WERI-Rb-1 (cell line): ENCODE measurements around the gene EYS.

ENCODE experiments used
- DNase-seq: peaks from one replicate; pipeline ENCODE4 v3.0.0-alpha.2; 2020
- H3K27ac ChIP-seq: fragments of 250-450 bp; sonication (Bioruptor Pico); 2 replicates; pipeline ENCODE4 v1.5.1; 2020; ENCODE audit warnings: mild to moderate bottlenecking, moderate library complexity
- H3K27me3 ChIP-seq: fragments of 250-450 bp; sonication (Bioruptor Pico); 2 replicates; pipeline ENCODE4 v1.5.1; 2021; ENCODE audit warnings: mild to moderate bottlenecking, low read depth, moderate library complexity; ENCODE audit not compliant: insufficient read depth, severe bottlenecking
- H3K36me3 ChIP-seq: fragments of 250-450 bp; sonication (Bioruptor Pico); 2 replicates; pipeline ENCODE4 v1.5.1; 2020; ENCODE audit warnings: mild to moderate bottlenecking, moderate library complexity
- H3K4me3 ChIP-seq: 2 replicates; pipeline ENCODE4 v1.5.1; 2011; ENCODE audit warnings: low read depth, mild to moderate bottlenecking, control low read depth, low read length
- H3K9me3 ChIP-seq: fragments of 250-450 bp; sonication (Bioruptor Pico); 2 replicates; pipeline ENCODE4 v1.5.1; 2021; ENCODE audit warnings: mild to moderate bottlenecking, moderate library complexity; ENCODE audit not compliant: severe bottlenecking
- CTCF ChIP-seq: IDR thresholded peaks from 2 replicates; pipeline ENCODE4 v1.5.1; 2011; ENCODE audit warnings: low read depth, mild to moderate bottlenecking, control low read depth, inconsistent platforms, low read length

Gene EYS

GRCh38 chr6:65259982-65260381 lies 447.0 kb downstream of the EYS start:
- no peak overlapping the region for H3K4me3 ChIP-seq
- no peak for DNase-seq
- no peaks in the 10 kb centered on the region for H3K36me3 ChIP-seq
- no peaks in the 10 kb centered on the region for H3K9me3 ChIP-seq
- TF ChIP-seq CTCF, result no peak
- no peak overlapping the region for H3K27ac ChIP-seq
- H3K27me3 ChIP-seq, result no peaks in the 10 kb centered on the region

GRCh38 chr6:65259059-65259458 lies 448.0 kb downstream of the EYS start:
- TF ChIP-seq CTCF, result no peak
- Histone ChIP-seq H3K9me3 (no peaks in the 10 kb centered on the region), H3K27ac (no peak overlapping the region), H3K27me3 (no peaks in the 10 kb centered on the region), H3K36me3 (no peaks in the 10 kb centered on the region), H3K4me3 (no peak overlapping the region)
- no peak for DNase-seq

GRCh38 chr6:65253041-65253440 lies 454.0 kb downstream of the EYS start:
- no peak for TF ChIP-seq CTCF
- Histone ChIP-seq H3K27ac (no peak overlapping the region), H3K36me3 (no peaks in the 10 kb centered on the region), H3K4me3 (no peak overlapping the region), H3K9me3 (no peaks in the 10 kb centered on the region), H3K27me3 (no peaks in the 10 kb centered on the region)
- DNase-seq, result no peak

GRCh38 chr6:65248101-65248610 lies 458.9 kb downstream of the EYS start:
- Histone ChIP-seq H3K36me3 (no peaks in the 10 kb centered on the region), H3K27ac (no peak overlapping the region), H3K4me3 (no peak overlapping the region)

GRCh38 chr6:65231616-65232015 lies 475.4 kb downstream of the EYS start:
- no peak for DNase-seq
- Histone ChIP-seq H3K36me3 (no peaks in the 10 kb centered on the region), H3K27ac (no peak overlapping the region), H3K9me3 (no peaks in the 10 kb centered on the region), H3K4me3 (no peak overlapping the region), H3K27me3 (no peaks in the 10 kb centered on the region)
- no peak for TF ChIP-seq CTCF

More at GRCh38 chr6:65248101-65248610, 458.9 kb downstream of the EYS start:
- Histone ChIP-seq H3K9me3 (no peaks in the 10 kb centered on the region), H3K27me3 (no peaks in the 10 kb centered on the region)
- no peak for TF ChIP-seq CTCF
- no peak for DNase-seq

GRCh38 chr6:65229825-65230224 lies 477.2 kb downstream of the EYS start:
- Histone ChIP-seq H3K36me3 (no peaks in the 10 kb centered on the region), H3K9me3 (no peaks in the 10 kb centered on the region), H3K27me3 (no peaks in the 10 kb centered on the region), H3K4me3 (no peak overlapping the region), H3K27ac (no peak overlapping the region)
- DNase-seq, result no peak
- TF ChIP-seq CTCF, result no peak
